Uterus (tissue), 4 donors: ENCODE measurements around the gene ACTRT2. TPM values are rescaled to one million over a fixed set of nuclear protein-coding genes. Genes with fewer than 3 reads are reported as not detected.

ENCODE experiments used
- DNase-seq, 2 donors: peaks; one replicate each; pipeline ENCODE4 v3.0.0-alpha.2; 2019 to 2020
- H3K27ac ChIP-seq, 2 donors: fragments of 200-600 bp; sonication (generic); 1 replicate in 1 of 2; 2 replicates in 1 of 2; pipeline ENCODE4 v1.5.1; 2016 to 2018
- H3K27me3 ChIP-seq, 2 donors: fragments of 200-600 bp; sonication (generic); one replicate each; pipeline ENCODE4 v1.5.1; 2018 to 2019; ENCODE audit warnings: control low read depth in 1 of 2
- H3K36me3 ChIP-seq, 2 donors: fragments of 200-600 bp; sonication (generic); one replicate each; pipeline ENCODE4 v1.5.1; 2019; ENCODE audit warnings: control low read depth in 1 of 2
- H3K4me1 ChIP-seq, 2 donors: fragments of 200-600 bp; sonication (generic); one replicate each; pipeline ENCODE4 v1.5.1; 2018 to 2019; ENCODE audit warnings: control low read depth in 1 of 2
- H3K4me3 ChIP-seq, 2 donors: fragments of 200-600 bp; sonication (generic); 1 replicate in 1 of 2; 2 replicates in 1 of 2; pipeline ENCODE4 v1.5.1; 2018 to 2019; ENCODE audit warnings: mild to moderate bottlenecking in 1 of 2
- H3K9me3 ChIP-seq, 2 donors: fragments of 200-600 bp; sonication (generic); one replicate each; pipeline ENCODE4 v1.5.1; 2019; ENCODE audit warnings: control low read depth in 1 of 2
- POLR2A ChIP-seq, 2 donors: fragments of 450-650 bp; IDR thresholded peaks; one replicate each; pipeline ENCODE4 v1.6.1; 2016; ENCODE audit warnings: antibody characterized with exemption in 2 of 2, mild to moderate bottlenecking in 1 of 2, moderate library complexity in 1 of 2
- intact Hi-C: fragments of 100-400 bp; cut with DNase I; formaldehyde crosslinking; loops from one replicate; pipeline ENCODE4 v1.15.1; 2023; ENCODE audit warnings: low total_unique reads
- total RNA-seq, 4 donors: library from RNA; depleted of rRNA in 3 of 4; stranded (reverse); fragments of >200 nt in 3 of 4; gene quantifications; one replicate each; pipeline versions ENCODE4 v1.1.0 to v1.2.4, GENCODE V29; 2014 to 2023
- TF ChIP-seq, protein P1 (sequence below), 4 experiments: fragments of 200-600 bp in 2 of 4; fragments of 450-650 bp in 2 of 4; sonication (generic) in 2 of 4; IDR thresholded peaks; one replicate each; pipeline ENCODE4 v1.5.1; 2016 to 2019; ENCODE audit warnings: antibody characterized with exemption in 4 of 4, mild to moderate bottlenecking in 2 of 4, moderate library complexity in 1 of 4
- donor health status: DM: yes; HTN: yes; CAD: no.

The ACTRT2 gene
- total RNA-seq, 4 donors from 2014 or later = not detected

DNA sequence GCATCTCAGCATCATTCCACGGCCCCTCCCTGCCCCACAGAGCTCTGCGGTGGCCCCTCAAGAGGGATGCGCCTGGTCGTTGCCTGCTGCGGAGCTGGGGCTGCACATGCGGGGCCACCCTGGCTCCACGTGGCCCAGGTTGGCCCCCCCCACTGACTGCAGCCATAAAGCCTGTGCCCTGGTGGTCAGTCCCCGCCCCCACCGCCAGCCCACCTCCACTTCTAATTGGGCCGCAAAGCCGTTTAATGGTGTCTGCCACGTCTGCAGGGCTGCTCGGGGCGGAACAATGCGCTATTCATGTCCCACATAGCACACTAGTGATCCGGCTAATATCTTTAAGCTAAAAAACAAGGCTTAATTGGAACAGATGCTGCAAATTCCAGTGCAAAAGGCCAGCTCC is 33.5 kb upstream of the ACTRT2 start:
- TF ChIP-seq POLR2A (IDR thresholded peaks at IDR 0.05) = no peak
- TF ChIP-seq, protein P1, sequence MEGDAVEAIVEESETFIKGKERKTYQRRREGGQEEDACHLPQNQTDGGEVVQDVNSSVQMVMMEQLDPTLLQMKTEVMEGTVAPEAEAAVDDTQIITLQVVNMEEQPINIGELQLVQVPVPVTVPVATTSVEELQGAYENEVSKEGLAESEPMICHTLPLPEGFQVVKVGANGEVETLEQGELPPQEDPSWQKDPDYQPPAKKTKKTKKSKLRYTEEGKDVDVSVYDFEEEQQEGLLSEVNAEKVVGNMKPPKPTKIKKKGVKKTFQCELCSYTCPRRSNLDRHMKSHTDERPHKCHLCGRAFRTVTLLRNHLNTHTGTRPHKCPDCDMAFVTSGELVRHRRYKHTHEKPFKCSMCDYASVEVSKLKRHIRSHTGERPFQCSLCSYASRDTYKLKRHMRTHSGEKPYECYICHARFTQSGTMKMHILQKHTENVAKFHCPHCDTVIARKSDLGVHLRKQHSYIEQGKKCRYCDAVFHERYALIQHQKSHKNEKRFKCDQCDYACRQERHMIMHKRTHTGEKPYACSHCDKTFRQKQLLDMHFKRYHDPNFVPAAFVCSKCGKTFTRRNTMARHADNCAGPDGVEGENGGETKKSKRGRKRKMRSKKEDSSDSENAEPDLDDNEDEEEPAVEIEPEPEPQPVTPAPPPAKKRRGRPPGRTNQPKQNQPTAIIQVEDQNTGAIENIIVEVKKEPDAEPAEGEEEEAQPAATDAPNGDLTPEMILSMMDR (IDR thresholded peaks at IDR 0.05) = no peak
- intact Hi-C loops = no loop called here
- no peak for DNase-seq
- no peaks in the 10 kb centered on the region for H3K36me3 ChIP-seq
- H3K4me3 ChIP-seq = no peak overlapping the region
- no peaks in the 10 kb centered on the region for H3K27me3 ChIP-seq
- H3K27ac ChIP-seq = no peak overlapping the region
- no peaks in the 10 kb centered on the region for H3K4me1 ChIP-seq
- no peaks in the 10 kb centered on the region for H3K9me3 ChIP-seq

DNA sequence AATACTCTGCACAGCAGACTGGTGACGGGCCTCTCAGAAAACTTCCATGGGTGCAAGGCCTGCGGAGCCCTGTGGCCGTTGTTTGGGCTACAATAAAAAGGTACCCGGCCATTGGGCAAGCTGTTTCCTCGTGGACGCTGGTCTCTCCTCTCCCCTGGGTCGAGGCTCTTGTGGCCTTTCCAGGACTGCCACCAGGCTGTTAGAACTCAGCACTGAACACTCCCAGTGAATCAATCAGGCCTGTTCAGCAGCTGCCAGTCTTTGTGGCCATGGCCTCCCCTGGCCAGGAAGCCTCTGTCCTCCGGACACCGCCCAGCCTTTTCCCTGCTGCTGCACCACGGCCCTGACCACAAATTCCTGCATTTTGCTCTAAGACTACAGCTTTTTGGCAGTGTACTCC is 33.0 kb upstream of the ACTRT2 start:
- H3K4me3 ChIP-seq = no peak overlapping the region
- H3K27ac ChIP-seq = no peak overlapping the region
- H3K4me1 ChIP-seq = no peaks in the 10 kb centered on the region
- H3K27me3 ChIP-seq = no peaks in the 10 kb centered on the region
- H3K36me3 ChIP-seq = no peaks in the 10 kb centered on the region
- TF ChIP-seq POLR2A (IDR thresholded peaks at IDR 0.05) = no peak
- TF ChIP-seq, protein P1 (IDR thresholded peaks at IDR 0.05) = no peak
- DNase-seq = no peak
- intact Hi-C loops = no loop called here
- no peaks in the 10 kb centered on the region for H3K9me3 ChIP-seq

DNA sequence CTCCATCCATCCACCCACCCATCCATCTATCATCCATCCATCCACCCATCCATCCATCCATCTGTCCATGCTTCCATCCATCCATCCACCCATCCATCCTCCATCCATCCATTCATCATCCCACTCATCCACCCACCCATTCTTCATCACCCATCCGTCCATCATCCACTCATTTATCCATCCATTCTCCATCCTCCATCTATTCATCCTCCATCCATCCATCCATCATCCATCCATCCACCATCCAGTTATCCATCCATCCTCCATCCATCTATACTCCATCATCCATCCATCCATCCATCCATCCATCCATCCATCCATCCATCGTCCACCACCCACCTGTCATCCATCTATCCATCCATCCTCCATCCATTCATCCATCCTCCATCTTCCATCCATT is 32.1 kb upstream of the ACTRT2 start:
- intact Hi-C loops = no loop called here
- H3K9me3 ChIP-seq = no peaks in the 10 kb centered on the region
- no peaks in the 10 kb centered on the region for H3K36me3 ChIP-seq
- no peaks in the 10 kb centered on the region for H3K27me3 ChIP-seq
- no peak for DNase-seq
- H3K27ac ChIP-seq = no peak overlapping the region
- no peaks in the 10 kb centered on the region for H3K4me1 ChIP-seq
- no peak overlapping the region for H3K4me3 ChIP-seq
- TF ChIP-seq, protein P1 (IDR thresholded peaks at IDR 0.05) = no peak
- no peak for TF ChIP-seq POLR2A (IDR thresholded peaks at IDR 0.05)

DNA sequence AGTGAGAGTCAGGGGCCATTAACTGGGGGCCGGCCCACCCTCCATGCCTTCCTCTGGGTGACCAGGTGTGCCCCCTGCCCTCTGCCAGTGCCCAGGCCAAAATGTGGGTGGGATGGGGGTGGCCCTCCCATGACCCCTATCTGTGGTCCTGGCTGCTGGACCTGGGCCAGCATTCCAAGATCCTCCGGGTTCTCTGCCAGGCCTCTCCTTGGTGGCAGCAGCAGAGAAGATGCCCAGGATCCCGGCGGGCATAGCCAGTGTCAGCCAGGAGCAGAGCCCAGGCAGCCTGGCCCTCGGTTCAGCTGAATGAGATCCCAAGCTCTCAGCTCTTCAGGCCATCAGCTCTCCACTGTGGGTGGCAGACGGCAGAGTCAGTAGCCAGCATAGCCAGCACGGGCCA is 31.3 kb upstream of the ACTRT2 start:
- Histone ChIP-seq H3K27me3 (no peaks in the 10 kb centered on the region), H3K4me1 (no peaks in the 10 kb centered on the region), H3K36me3 (no peaks in the 10 kb centered on the region), H3K4me3 (no peak overlapping the region), H3K27ac (no peak overlapping the region), H3K9me3 (no peaks in the 10 kb centered on the region)
- TF ChIP-seq, protein P1 (IDR thresholded peaks at IDR 0.05) = no peak
- no peak for TF ChIP-seq POLR2A (IDR thresholded peaks at IDR 0.05)
- no peak for DNase-seq
- intact Hi-C loops = no loop called here

DNA sequence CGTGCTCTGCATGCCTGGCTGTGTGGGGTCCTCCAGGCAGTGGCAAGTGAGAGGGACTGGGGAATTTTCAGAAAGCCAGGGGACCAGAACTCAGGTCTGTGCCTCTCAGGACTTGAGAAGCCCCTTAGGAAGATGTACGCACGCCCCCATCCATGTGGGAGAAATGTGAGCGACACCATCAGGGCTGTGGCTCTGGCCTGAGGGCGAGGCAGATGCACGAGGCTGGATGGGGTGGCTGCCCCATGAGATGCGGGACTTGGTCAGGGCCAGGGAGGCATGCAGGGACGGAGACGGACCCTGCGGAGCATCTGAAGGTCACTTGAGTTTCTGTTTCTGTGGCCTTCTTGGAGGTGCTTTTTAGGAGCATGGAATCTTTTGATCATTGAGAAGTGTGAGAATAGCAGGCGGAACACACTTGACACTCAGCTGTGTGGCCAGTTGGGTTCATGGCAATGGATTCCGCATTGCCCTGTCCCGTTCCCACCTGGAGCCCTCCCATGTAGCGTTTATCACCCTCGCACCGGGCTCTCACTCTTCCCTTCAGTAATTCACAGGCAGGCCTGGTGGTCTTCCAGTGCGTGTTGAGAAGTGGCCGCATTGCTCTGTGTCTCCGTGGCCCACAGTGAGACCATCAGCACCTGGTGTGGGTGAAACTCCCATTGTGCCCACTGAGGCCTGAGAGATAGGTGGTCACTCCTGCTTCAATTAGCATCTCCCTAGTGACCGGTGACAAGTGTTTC is 30.7 kb upstream of the ACTRT2 start:
- H3K4me3 ChIP-seq = no peak overlapping the region
- no peak for DNase-seq
- no peaks in the 10 kb centered on the region for H3K27me3 ChIP-seq
- no peak overlapping the region for H3K27ac ChIP-seq
- no peaks in the 10 kb centered on the region for H3K4me1 ChIP-seq
- no peaks in the 10 kb centered on the region for H3K9me3 ChIP-seq
- intact Hi-C loops = no loop called here
- no peaks in the 10 kb centered on the region for H3K36me3 ChIP-seq
- TF ChIP-seq, protein P1 (IDR thresholded peaks at IDR 0.05) = no peak
- no peak for TF ChIP-seq POLR2A (IDR thresholded peaks at IDR 0.05)
